Stimulated activated CD8-positive, alpha-beta memory T cell treated with anti-CD3 and anti-CD28 coated beads, Interleukin-15, amount 100 ng/mL, for 48 hours (primary cell): ENCODE results near the gene ZSWIM6.
"Not testable (repeated sequence)": the region's sequence is repeated elsewhere in the genome, so short reads cannot be mapped to it uniquely, and the experiment has no call there.

Experiments used
- DNase-seq, 2 donors: peaks; one replicate each; pipeline ENCODE4 v3.0.0-alpha.2; 2020; ENCODE audit warnings: low read depth in 2 of 2

Gene ZSWIM6

GRCh38 chr5:61363401-61364114, 31.5 kb downstream of the ZSWIM6 start:
- DNase-seq = no peak

DNA sequence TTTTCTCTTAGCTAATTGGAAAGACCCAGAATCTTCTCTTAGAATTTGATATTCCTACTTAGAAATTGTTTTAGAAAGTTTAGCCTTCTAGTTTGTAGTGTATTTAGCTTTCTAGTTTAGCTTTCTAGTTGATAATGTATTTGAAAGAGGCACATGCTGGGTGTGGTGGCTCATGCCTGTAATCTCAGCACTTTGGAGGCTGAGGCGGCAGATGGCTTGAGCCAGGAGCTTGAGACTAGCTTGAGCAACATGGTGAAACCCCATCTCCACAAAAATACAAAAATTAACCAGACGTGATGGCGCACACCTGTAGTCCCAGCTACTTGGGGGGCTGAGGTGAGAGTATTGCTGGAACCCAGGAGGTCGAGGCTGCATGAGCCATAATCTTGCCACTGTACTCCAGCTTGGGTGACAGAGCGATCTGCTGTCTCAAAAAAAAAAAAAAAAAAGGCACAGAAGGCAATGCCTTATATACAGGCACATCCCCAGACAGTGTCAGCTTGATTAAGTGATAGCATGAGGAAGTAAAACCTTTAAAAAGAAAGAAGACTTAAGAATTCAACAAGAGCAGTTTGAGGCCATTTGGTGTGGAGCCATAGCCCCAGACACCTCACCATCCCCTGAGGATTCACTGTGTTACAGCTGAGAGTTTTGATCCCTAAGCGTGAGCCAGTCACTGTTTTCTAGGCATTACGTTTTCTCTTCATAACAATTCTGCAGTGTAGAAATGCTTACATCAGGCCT, 34.6 kb downstream of the ZSWIM6 start:
- no peak for DNase-seq

- no peak for DNase-seq
These were observed 38.4 kb downstream of the ZSWIM6 start for GRCh38 chr5:61370506-61370905.

GRCh38 chr5:61371474-61371873, 39.4 kb downstream of the ZSWIM6 start:
- DNase-seq = no peak

- no peak for DNase-seq
These were observed 47.6 kb downstream of the ZSWIM6 start for GRCh38 chr5:61379677-61380076.

- DNase-seq = no peak
These were observed 49.9 kb downstream of the ZSWIM6 start for GRCh38 chr5:61381968-61382367.

DNA sequence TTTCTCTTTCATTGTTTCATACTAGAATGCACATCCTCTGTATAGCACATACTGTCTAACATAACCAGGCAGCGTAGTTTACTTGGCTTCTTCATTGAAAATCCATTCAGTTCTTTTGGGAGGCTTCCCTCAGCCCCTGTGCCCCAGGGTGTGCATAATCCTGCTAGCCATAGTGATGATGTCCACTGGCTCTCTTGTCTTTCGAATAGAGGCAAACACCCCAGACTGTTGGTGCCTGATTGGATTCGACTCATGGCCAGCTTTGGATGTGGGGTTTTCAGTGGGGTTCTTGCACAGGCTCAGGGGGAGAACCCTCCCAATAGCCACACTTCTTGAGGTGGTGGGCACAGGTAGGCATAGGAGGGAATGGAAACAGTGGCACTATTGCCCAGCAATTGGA, 53.6 kb downstream of the ZSWIM6 start:
- no peak for DNase-seq

GRCh38 chr5:61386045-61386800, 54.2 kb downstream of the ZSWIM6 start:
- no peak for DNase-seq

- DNase-seq = no peak
These were observed 57.6 kb downstream of the ZSWIM6 start for GRCh38 chr5:61389609-61390008.

GRCh38 chr5:61394078-61394704, 62.1 kb downstream of the ZSWIM6 start:
- DNase-seq = no peak

GRCh38 chr5:61394793-61395192, 62.7 kb downstream of the ZSWIM6 start:
- DNase-seq = no peak

DNA sequence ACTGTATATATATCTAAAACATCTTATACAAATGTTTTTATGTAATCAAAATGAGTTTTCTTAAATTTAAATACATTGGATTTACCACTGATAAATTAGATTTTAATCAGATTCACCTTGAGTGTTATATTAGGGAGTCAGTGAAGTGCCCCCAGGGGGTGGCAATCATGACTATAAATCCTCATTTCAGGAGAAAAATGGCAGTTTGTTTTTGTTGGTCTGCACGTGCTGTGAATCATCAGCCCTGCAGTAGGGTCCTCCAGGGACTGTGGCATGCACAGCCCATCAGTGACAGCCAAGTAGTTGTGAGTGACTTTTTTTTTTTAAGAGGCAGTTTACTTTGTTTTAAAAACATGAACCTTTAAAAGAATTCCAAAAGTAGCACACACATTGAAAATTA, 65.2 kb downstream of the ZSWIM6 start:
- no peak for DNase-seq

DNA sequence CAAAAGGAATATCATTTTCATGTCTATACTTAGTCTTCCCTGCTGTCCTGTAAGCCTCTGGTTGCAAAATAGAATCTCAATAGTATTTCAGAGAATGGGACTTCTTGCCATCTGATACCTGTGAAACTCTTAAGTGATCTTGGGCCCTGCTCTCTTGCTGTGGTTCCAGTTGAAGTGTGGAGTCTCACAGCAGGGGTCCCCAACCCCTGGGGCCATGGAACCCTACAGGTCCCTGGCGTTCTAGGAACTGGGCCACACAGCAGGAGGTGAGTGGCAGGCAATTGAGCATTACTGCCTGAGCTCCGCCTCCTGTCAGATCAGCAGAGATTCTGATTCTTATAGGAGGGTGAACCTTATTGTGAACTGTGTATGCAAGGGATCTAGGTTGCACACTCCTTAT, 65.9 kb downstream of the ZSWIM6 start:
- DNase-seq = no peak

DNA sequence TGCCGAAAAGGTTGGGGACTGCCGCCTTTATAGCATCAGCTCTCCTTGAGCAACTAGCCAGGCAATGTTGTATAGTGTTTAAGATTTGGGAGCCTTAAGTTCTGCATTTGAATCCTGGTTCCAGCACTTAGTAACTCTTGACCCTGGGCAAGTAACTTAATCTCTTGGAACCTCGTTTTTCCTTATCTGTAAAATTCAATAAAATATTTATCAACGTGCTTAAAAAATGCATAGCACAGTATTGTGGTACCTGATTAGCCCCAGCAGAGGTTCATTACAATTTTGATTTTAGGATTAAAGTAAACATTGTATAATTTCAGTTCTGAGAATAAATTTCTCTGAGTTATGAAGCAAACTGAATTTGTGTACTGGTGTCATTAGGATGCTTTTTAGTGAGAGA, 66.4 kb downstream of the ZSWIM6 start:
- DNase-seq = no peak

- DNase-seq = no peak
These were observed 67.6 kb downstream of the ZSWIM6 start for GRCh38 chr5:61399679-61400078.

DNA sequence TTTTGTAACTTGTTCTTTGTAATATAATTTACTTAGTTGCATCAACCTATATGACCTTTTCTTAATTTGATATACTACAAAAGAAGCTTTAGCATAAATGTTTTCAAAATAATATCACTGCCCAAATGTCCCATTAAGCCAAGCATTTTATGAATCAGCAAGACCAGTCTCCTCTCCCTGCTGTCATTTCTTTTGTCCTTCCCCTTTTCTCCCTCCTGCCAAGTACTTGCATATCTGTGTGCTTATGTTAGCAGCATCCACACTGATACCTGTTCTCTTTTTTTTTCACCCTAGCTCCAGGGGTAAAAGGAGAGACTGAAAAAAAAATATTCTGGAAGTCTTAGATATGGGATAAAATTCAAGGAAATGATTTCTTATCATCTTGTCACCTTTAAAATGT, 69.7 kb downstream of the ZSWIM6 start:
- no peak for DNase-seq

DNA sequence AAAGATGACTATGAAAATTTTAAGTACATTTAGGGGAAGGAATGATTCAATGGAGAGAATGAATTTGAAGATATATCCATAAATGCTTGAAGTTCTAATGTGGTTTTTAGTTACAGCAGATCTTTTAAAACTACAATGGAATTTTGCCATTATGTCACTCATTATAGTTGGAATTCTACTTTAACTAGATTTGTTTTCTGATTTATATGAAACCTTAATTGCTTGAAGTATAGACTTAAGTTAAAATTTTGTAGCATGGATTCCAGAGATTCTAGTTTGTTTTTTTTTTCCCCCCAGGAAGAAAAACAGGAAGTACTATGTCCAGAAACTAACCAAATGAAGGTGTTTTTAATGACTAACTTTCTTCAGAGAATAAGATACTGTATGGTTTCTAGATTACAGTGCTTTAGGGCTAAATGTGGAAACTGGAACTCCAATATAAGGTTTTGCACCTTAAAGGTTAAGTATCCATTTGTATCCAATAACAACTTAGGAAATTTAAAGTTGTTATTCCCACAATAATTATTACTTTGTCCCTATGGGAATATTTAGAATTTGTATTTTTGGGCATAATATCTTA, 70.3 kb downstream of the ZSWIM6 start:
- no peak for DNase-seq

GRCh38 chr5:61402970-61403900, 71.2 kb downstream of the ZSWIM6 start:
- no peak for DNase-seq

DNA sequence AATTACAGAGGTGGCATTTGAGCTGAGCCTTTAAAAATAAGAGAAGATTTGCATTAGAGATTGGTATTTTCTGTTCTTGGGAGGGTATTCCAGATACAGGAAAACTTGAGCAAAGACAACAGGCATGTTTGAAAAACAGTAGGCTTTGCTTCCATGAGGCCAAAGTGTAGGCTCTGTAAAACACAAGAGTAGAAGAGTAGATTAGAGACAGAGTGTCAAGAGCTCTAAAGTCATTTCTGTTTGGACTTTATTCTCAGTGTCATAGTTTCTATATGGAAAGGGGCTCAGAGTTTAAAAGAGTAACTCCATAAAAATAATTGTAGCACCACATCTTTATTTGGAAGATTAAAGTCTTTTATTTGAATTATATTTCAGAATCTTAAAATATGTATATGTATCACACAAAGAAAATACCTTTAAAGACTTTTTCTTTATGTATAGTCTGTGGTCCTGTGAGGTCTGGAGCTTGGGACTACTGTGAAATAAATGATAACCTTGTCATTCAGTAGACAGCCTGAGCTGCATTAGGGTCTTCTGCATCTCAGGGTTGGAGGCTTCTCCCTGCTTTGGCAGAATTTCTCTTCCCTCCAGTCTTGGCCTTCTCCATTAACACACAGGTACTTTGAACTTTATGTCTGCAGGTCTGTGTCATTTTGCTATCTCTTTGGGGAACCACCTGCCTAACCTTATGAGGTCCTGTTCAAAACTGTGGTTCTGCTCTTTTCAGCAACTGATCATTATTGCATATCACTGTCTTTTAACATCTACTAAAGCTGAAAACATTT, 73.6 kb downstream of the ZSWIM6 start:
- DNase-seq = no peak

DNA sequence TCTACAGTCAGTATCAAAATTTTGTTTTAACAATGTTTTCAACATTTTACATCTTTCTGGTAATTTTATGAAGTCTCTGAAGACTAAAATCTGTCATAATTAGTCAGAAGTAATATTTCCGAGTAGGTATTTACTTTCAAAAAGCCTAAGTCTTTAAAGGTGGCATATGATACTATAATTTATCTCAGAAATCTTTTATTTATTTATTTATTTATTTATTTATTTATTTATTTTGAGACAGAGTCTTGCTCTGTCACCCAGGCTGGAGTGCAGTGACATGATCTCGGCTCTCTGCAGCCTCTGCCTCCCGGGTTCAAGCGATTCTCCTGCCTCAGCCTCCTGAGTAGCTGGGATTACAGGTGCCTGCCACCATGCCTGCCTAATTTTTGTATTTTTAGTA, 74.4 kb downstream of the ZSWIM6 start:
- DNase-seq = not testable (repeated sequence)
